Prostate gland (tissue), 2 donors: ENCODE results near the gene FBXO9. TPM values are rescaled to one million over a fixed set of nuclear protein-coding genes. Genes with fewer than 3 reads are reported as not detected.

Experiments used
- DNase-seq: peaks from one replicate; pipeline ENCODE4 v3.0.0-alpha.2; 2019; ENCODE audit warnings: low spot score
- H3K27ac ChIP-seq, 2 donors: fragments of 200-600 bp; sonication (generic); 2 replicates each; pipeline ENCODE4 v1.5.1; 2017 to 2019
- H3K27me3 ChIP-seq: fragments of 200-600 bp; sonication (generic); replicated peaks from 2 replicates; pipeline ENCODE4 v1.5.1; 2019; ENCODE audit not compliant: insufficient read depth
- H3K36me3 ChIP-seq, 2 donors: fragments of 200-600 bp; sonication (generic); 1 replicate in 1 of 2; 2 replicates in 1 of 2; pipeline versions ENCODE4 v1.5.1 to v1.8.1; 2017 to 2019
- H3K4me1 ChIP-seq: fragments of 200-600 bp; sonication (generic); replicated peaks from 2 replicates; pipeline ENCODE4 v1.5.1; 2019
- H3K4me3 ChIP-seq, 2 donors: fragments of 200-600 bp; sonication (generic); 2 replicates each; pipeline ENCODE4 v1.5.1; 2017 to 2019
- H3K9me3 ChIP-seq: fragments of 200-600 bp; sonication (generic); 2 replicates; pipeline ENCODE4 v1.5.1; 2017
- CTCF ChIP-seq, 4 experiments: fragments of 200-600 bp in 2 of 4; fragments of 450-650 bp in 2 of 4; sonication (generic) in 2 of 4; IDR thresholded peaks; 1 replicate in 3 of 4; 2 replicates in 1 of 4; pipeline ENCODE4 v1.5.1; 2016 to 2019; ENCODE audit warnings: antibody characterized with exemption in 4 of 4, mild to moderate bottlenecking in 2 of 4, moderate library complexity in 2 of 4
- POLR2A ChIP-seq: fragments of 450-650 bp; IDR thresholded peaks from one replicate; pipeline ENCODE4 v1.6.1; 2016; ENCODE audit warnings: antibody characterized with exemption, mild to moderate bottlenecking
- POLR2AphosphoS5 ChIP-seq: sonication (generic); formaldehyde crosslinking; IDR thresholded peaks from one replicate; pipeline ENCODE4 v1.6.1; 2017; ENCODE audit warnings: antibody characterized with exemption
- WGBS: methylation state at CpG from one replicate; pipeline ENCODE4 v1.1.5; 2018; 5-methylcytosine and 5-hydroxymethylcytosine counted together
- intact Hi-C: fragments of 100-400 bp; cut with DNase I; formaldehyde crosslinking; loops from one replicate; pipeline ENCODE4 v1.14.2; 2022
- total RNA-seq, 2 donors: library from RNA; depleted of rRNA; stranded (reverse); fragments of >200 nt; gene quantifications; one replicate each; pipeline ENCODE4 v1.1.0, GENCODE V29; 2016

FBXO9 gene
- total RNA-seq, 2 donors from 2014 or later: 55.6 to 89.2 TPM

GRCh38 chr6:53107091-53107490, 41.9 kb downstream of the FBXO9 start:
- Histone ChIP-seq H3K4me1 (no peaks in the 10 kb centered on the region), H3K9me3 (no peaks in the 10 kb centered on the region), H3K36me3 (no peaks in the 10 kb centered on the region), H3K4me3 (no peak overlapping the region), H3K27ac (no peak overlapping the region), H3K27me3 (no peaks in the 10 kb centered on the region)
- no peak for DNase-seq
- TF ChIP-seq CTCF (IDR thresholded peaks at IDR 0.05) (no peak), POLR2AphosphoS5 (no peak), POLR2A (no peak)
- 100% methylated on average over 4 of the region's 4 CpGs for WGBS
- intact Hi-C loops: no loop called here

- H3K27me3 ChIP-seq: no peaks in the 10 kb centered on the region
- no peaks in the 10 kb centered on the region for H3K36me3 ChIP-seq
- H3K4me1 ChIP-seq: no peaks in the 10 kb centered on the region
- no peak overlapping the region for H3K27ac ChIP-seq
- no peaks in the 10 kb centered on the region for H3K9me3 ChIP-seq
- H3K4me3 ChIP-seq: no peak overlapping the region
- WGBS: 94% methylated on average over 2 of the region's 2 CpGs
- no peak for TF ChIP-seq POLR2AphosphoS5
- TF ChIP-seq CTCF (IDR thresholded peaks at IDR 0.05): no peak
- TF ChIP-seq POLR2A: no peak
- intact Hi-C loops: no loop called here
- no peak for DNase-seq
These were observed 44.4 kb downstream of the FBXO9 start for GRCh38 chr6:53109612-53110011.

- Histone ChIP-seq H3K27me3 (no peaks in the 10 kb centered on the region), H3K4me3 (no peak overlapping the region), H3K27ac (peak overlapping the region; percentile 4 to 30), H3K9me3 (no peaks in the 10 kb centered on the region), H3K36me3 (no peaks in the 10 kb centered on the region), H3K4me1 (no peaks in the 10 kb centered on the region)
- no peak for TF ChIP-seq POLR2AphosphoS5
- TF ChIP-seq POLR2A: no peak
- no peak for TF ChIP-seq CTCF (IDR thresholded peaks at IDR 0.05)
- DNase-seq: no peak
- intact Hi-C loops: no loop called here
- 61% methylated on average over 6 of the region's 6 CpGs for WGBS
These were observed 46.7 kb downstream of the FBXO9 start for GRCh38 chr6:53111865-53112264.

GRCh38 chr6:53112404-53112803, 47.2 kb downstream of the FBXO9 start:
- Histone ChIP-seq H3K9me3 (no peaks in the 10 kb centered on the region), H3K36me3 (no peaks in the 10 kb centered on the region), H3K4me1 (no peaks in the 10 kb centered on the region), H3K4me3 (no peak overlapping the region), H3K27ac (peak overlapping the region; percentile 21 to 57), H3K27me3 (no peaks in the 10 kb centered on the region)
- peak; percentile 77 for DNase-seq
- intact Hi-C loops: no loop called here
- TF ChIP-seq CTCF (IDR thresholded peaks at IDR 0.05): no peak
- peak; percentile 73 for TF ChIP-seq POLR2AphosphoS5

- no peaks in the 10 kb centered on the region for H3K4me1 ChIP-seq
- no peak overlapping the region for H3K4me3 ChIP-seq
- intact Hi-C loops: no loop called here
- H3K27me3 ChIP-seq: no peaks in the 10 kb centered on the region
- 7% methylated on average over 1 of the region's 1 CpG for WGBS
- no peaks in the 10 kb centered on the region for H3K9me3 ChIP-seq
- peak overlapping the region; percentile 21 to 57 for H3K27ac ChIP-seq
- H3K36me3 ChIP-seq: no peaks in the 10 kb centered on the region
- TF ChIP-seq CTCF (IDR thresholded peaks at IDR 0.05) (no peak), POLR2AphosphoS5 (no peak), POLR2A (no peak)
- DNase-seq: peak; percentile 6
These were observed 47.7 kb downstream of the FBXO9 start for GRCh38 chr6:53112871-53113270.
